Measurements from ENCODE around the gene KCNJ4. TPM values are rescaled to one million over a fixed set of nuclear protein-coding genes. Genes with fewer than 3 reads are reported as not detected.
A peak's percentile ranks its signal among the peaks of the same experiment; 100 is the strongest.

Gene KCNJ4
- polyA plus RNA-seq, 3 donors from 2014 or later: not detected

DNA sequence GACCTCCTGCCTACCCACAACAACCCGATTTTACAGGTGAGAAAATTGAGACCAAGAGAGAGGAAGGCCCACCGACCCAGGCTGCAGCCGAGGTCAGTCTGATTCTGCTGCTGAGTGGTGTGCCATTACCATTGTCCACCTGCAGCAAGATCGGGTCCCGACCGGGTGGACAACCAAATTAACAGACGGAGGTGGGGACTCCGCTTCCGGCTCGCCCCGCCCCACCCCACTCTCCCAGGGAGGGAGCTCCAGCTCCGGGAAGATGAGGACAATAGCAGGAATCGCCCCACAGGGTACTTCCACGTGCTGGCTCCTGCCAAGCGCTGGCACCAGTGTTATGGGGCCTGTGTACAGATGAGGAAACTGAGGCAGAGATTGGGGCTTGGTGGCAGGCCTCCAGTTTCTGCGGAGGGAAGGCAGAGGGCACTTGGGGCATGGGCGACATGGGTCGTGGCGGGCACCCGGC is 12.5 kb upstream of the KCNJ4 start:
- Mint-ChIP-seq H3K4me3 (peak overlapping the region; percentile 66 to 70 (median 67)), H3K4me1 (peaks cover 0 to 9% of the 10 kb centered on the region in 2 donors), H3K27ac (peak overlapping the region in 1 of 6 donors; percentile 27), H3K9me3 (no peaks in the 10 kb centered on the region), H3K36me3 (no peaks in the 10 kb centered on the region), H3K27me3 (ENCODE audit: low read depth in 3 of 3) (peaks cover 5 to 20% (median 16%) of the 10 kb centered on the region in 3 donors)
- no peak for DNase-seq

DNA sequence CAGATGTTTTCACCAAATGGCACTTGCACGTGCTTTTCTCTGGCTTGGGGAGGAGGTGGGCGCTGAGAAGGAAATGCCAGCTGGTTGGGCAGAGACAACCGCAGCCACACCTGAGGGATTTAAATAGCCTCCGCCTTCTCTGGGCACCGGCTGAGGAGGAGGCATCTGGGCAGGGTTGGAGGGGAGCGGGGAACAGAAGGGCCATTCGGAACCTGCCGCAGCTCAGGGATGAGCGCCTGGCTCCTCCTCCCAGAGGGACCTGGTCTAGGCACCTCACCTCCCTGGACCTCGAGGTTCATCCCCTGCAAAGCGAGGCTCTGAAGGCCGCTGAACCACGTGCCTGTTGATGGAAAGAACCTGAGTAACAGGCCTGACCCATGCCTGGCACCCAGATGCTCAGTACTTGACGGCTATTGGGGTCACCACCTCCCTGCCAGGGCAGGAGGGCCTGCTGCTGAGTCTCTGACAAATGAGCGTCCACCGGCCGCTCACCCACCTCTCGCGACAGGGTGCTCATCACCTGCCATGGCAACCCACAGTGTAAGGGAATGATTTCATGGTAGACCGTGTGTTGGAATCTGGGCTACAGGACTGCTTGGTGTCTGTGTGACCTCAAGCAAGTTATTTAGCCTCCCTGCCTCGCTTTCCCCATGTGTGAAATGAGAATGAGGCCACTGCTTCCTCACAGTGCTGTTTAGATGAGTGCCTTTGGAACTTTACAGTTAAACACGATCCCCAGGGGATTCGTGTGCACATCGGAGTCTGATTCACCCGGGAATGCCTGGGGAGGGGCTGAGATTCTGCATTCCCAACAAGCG is 10.9 kb upstream of the KCNJ4 start:
- peaks cover 5 to 20% (median 18%) of the 10 kb centered on the region in 3 donors for H3K27me3 Mint-ChIP-seq (ENCODE audit: low read depth in 3 of 3)
- H3K4me3 Mint-ChIP-seq: peak overlapping the region in 2 of 5 donors; percentile 9 to 21
- no peaks in the 10 kb centered on the region for H3K9me3 Mint-ChIP-seq
- no peak overlapping the region for H3K27ac Mint-ChIP-seq
- H3K4me1 Mint-ChIP-seq: peaks cover 0 to 14% of the 10 kb centered on the region in 2 donors
- no peak for DNase-seq
- H3K36me3 Mint-ChIP-seq: no peaks in the 10 kb centered on the region

DNA sequence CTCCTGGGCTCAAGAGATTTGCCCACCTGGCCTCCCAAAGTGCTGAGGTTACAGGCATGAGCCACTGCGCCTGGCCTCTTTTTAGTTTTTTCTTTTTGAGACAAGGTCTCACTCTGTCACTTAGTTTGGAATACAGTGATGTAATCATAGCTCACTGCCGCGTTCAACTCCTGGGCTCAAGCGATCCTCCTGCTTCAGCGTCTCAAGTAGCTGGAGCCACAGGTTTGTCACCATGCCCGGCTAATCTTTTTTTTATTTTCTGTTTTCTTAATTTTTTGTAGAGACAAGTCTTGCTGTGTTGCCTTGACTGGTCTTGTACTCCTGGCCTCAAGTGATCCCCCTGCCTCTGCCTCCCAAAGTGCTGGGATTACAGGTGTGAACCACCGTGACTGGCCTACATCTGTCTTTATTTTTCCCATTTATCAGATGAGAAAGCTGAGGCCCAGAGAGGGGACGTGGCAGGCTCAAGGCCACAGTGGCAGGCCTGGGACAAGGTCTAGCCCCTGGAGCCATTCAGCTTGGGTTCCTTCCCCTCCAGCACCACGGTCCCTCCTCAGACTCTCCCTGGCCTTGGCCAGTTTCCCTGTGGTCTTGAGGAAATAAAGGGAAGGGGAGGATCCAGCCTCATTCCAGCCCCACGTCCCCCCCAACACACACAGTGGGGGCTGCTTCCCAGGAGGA is 10.1 kb upstream of the KCNJ4 start:
- DNase-seq: no peak
- H3K36me3 Mint-ChIP-seq: no peaks in the 10 kb centered on the region
- H3K9me3 Mint-ChIP-seq: no peaks in the 10 kb centered on the region
- H3K4me3 Mint-ChIP-seq: no peak overlapping the region
- no peak overlapping the region for H3K27ac Mint-ChIP-seq
- H3K27me3 Mint-ChIP-seq (ENCODE audit: low read depth in 3 of 3): peaks cover 8 to 21% (median 20%) of the 10 kb centered on the region in 3 donors
- H3K4me1 Mint-ChIP-seq: peaks cover 0 to 14% of the 10 kb centered on the region in 2 donors

DNA sequence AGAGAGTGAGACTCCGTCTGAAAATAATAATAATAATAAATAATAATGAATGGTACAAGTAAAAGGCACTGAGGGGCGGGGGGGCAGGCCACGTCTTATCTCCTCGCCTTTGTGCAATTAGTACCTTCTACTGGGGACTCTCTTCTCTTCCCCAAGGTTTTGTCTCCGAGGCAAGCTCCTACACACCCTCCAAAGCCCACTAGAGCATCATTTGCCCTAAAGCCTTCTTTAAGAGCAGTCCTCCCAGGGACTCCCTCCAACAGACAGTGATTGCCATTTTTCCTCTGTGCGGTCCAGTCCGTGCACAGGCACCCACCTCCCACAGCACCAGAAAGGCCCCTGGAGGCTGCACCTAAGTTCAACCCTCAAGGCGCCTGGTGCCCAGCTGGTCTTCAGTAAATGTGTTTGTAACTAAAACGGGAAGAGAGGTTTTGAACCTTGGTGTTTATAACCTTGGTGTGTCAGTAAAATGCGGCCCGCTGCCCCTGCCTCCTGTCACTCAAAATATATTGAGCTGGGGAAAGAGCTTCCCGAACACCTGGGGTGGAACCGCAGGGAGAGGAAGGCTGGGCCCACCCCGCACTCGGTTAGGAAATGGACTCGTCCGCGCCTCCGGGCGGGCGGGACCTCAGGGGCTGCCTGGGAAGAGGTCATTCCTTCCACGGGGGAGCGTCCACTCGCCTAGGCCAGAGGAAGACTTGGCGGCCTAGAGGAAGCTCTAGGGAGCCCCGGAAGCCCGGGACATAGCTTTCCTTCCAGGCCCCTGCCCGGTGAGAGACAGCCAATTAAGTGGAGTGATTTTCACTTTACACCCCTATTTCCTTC is 8.2 kb upstream of the KCNJ4 start:
- H3K36me3 Mint-ChIP-seq: no peaks in the 10 kb centered on the region
- H3K4me3 Mint-ChIP-seq: no peak overlapping the region
- H3K27me3 Mint-ChIP-seq (ENCODE audit: low read depth in 3 of 3): peaks cover 12 to 27% (median 22%) of the 10 kb centered on the region in 3 donors
- H3K4me1 Mint-ChIP-seq: peaks cover 0 to 14% of the 10 kb centered on the region in 2 donors
- no peaks in the 10 kb centered on the region for H3K9me3 Mint-ChIP-seq
- DNase-seq: no peak
- no peak overlapping the region for H3K27ac Mint-ChIP-seq

DNA sequence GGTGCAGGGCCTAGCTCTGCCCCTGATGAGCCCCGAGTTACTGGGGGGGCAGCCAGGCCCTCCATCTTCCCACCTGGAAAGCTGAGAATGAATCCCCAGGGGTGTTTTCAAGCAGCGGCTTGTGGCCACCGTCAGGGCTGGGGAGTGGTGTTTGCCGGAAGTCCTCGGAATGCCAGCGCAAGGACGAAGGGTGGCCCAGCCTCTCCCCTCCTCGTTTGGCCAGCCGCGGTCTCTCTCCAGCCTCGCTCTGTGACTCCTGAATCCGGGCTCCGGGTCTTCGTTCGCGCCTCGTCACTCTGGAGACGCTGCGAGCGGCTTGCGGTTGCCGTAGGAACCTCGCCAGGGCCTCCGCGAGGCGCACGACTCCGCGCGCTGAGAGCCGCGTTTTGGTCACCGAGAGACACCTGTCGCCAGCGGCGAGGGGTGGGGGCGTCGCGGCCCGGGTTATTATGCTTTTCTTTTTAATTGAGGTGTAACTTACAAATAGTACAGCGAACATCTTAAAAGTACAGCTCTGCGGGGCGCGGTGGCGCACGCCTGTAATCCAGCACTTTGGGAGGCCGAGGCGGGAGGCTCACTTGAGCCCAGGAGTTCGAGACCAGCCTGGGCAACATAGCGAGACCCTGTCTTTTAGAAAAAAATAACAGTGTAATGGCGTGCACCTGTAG is 6.5 kb upstream of the KCNJ4 start:
- Mint-ChIP-seq H3K4me1 (peaks cover 0 to 9% of the 10 kb centered on the region in 2 donors), H3K4me3 (peak overlapping the region in 4 of 5 donors; percentile 15 to 61 (median 24)), H3K9me3 (no peaks in the 10 kb centered on the region), H3K27ac (no peak overlapping the region), H3K36me3 (no peaks in the 10 kb centered on the region), H3K27me3 (ENCODE audit: low read depth in 3 of 3) (peaks cover 15 to 36% (median 25%) of the 10 kb centered on the region in 3 donors)
- peak; percentile 40 to 48 (median 43) for DNase-seq

DNA sequence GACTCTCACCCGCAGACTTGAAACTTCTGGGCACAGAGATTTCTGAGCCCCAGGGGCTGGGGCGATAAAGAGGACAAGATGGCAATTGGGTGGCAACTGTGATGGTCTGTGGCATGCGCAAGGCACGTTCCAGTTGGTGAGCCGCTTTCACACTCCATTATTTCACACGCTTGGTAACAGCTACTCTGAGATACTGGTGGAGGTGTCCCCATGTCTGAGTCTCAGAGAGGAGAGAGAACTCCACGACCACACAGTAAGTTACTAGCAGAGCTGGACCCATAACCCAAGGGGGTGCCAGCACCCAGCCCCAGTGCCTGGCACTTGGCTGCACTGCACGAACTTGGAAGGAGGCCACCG is 6.0 kb upstream of the KCNJ4 start:
- H3K9me3 Mint-ChIP-seq: no peaks in the 10 kb centered on the region
- peaks cover 19 to 39% (median 26%) of the 10 kb centered on the region in 3 donors for H3K27me3 Mint-ChIP-seq (ENCODE audit: low read depth in 3 of 3)
- H3K27ac Mint-ChIP-seq: no peak overlapping the region
- no peak for DNase-seq
- no peaks in the 10 kb centered on the region for H3K36me3 Mint-ChIP-seq
- H3K4me3 Mint-ChIP-seq: no peak overlapping the region
- H3K4me1 Mint-ChIP-seq: peaks cover 0 to 13% of the 10 kb centered on the region in 2 donors

DNA sequence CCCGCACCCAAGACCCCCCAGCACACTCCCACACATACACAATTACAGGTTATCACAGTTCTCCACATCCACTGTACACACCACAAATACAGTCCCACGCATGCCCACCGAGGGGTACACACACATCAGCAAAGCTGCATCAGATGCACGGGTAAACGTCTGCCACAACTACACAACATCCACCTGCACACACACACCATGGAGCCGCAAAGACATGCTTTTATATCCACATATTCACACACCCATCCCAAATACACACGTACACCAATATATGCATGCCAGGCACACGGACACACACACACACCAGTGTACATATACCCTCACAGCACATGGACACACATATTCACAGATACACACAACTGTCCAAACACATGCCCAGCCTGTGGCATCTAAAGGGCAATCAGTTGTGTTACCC is 5.4 kb upstream of the KCNJ4 start:
- no peak for DNase-seq
- Mint-ChIP-seq H3K9me3 (no peaks in the 10 kb centered on the region), H3K27me3 (ENCODE audit: low read depth in 3 of 3) (peaks cover 19 to 39% (median 27%) of the 10 kb centered on the region in 3 donors), H3K4me3 (peak overlapping the region in 1 of 5 donors; percentile 21), H3K27ac (no peak overlapping the region), H3K4me1 (peaks cover 0 to 13% of the 10 kb centered on the region in 2 donors), H3K36me3 (no peaks in the 10 kb centered on the region)

DNA sequence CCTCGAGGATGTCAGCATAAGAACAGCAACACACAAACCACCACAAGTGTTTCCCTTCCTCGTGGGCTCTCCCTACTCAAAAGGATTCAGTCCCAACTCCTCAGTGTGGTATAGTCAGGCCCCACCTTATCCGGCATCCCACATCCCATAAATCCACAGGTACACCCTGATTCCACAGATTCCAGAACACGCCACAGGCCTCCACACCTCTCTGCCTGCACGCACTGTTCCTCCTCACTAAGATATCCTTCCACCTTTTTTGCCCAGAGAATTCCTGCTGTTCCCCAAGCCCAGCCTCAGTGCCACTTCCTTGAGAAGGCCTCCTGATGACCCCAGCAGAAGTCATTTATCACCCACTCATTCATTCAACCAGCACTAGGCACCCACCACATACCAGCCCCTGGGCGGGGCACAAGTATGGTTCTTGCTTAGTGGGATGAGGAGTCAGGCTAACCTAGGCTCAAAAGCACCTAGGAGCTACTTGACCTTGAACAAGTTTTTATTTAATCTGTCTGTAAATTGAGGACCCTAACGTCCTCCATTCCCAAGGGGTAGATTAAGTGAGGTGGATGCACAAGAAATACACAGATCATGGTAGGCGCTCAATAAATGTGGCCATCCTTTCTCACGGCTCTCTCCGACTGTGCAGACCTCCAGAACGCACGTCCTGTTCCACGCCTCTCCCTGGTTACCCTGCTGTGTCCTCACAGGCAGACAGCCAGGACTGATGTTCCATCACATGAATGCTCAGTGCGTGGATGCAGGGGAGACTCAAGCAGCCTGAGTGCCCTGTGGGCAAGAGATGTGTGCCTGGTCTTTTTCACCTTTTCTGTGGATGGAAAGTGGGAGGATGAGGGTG is 2.1 kb upstream of the KCNJ4 start:
- Mint-ChIP-seq H3K4me3 (peak overlapping the region; percentile 43 to 76 (median 72)), H3K36me3 (no peaks in the 10 kb centered on the region), H3K9me3 (no peaks in the 10 kb centered on the region), H3K27me3 (ENCODE audit: low read depth in 3 of 3) (peaks cover 26 to 46% (median 32%) of the 10 kb centered on the region in 3 donors), H3K4me1 (peaks cover 0 to 16% of the 10 kb centered on the region in 2 donors), H3K27ac (no peak overlapping the region)
- no peak for DNase-seq

DNA sequence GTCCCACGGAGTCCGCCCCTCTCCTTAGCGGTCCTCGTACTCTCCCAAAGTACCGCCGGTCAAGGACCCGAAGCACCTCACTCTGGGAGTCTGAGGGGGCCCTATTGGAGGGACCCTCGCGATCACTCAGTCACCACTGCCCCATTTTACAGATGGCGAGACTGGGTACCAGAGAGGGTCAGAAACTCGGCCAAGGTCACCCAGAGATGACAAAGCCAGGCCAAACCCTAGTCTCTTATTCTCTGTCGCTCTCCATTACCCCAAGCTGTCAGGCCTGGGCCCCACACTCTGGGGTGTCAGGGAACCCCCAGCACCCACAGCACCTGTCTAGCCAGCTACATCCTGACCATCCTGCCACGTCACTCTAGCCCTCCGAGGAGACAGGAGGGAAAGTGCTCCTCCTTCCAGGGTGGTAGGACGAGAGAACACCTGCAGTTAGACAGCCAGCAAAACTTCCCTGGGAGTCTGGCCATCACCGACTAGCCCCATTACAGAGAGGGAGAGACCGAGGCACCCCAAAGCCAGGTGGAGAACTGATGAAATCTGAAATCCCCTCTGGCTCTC is 1.4 kb upstream of the KCNJ4 start:
- no peak for DNase-seq
- H3K36me3 Mint-ChIP-seq: no peaks in the 10 kb centered on the region
- no peak overlapping the region for H3K27ac Mint-ChIP-seq
- H3K9me3 Mint-ChIP-seq: no peaks in the 10 kb centered on the region
- H3K4me1 Mint-ChIP-seq: peaks cover 0 to 12% of the 10 kb centered on the region in 2 donors
- peak overlapping the region; percentile 43 to 76 (median 72) for H3K4me3 Mint-ChIP-seq
- H3K27me3 Mint-ChIP-seq (ENCODE audit: low read depth in 3 of 3): peaks cover 26 to 47% (median 35%) of the 10 kb centered on the region in 3 donors

DNA sequence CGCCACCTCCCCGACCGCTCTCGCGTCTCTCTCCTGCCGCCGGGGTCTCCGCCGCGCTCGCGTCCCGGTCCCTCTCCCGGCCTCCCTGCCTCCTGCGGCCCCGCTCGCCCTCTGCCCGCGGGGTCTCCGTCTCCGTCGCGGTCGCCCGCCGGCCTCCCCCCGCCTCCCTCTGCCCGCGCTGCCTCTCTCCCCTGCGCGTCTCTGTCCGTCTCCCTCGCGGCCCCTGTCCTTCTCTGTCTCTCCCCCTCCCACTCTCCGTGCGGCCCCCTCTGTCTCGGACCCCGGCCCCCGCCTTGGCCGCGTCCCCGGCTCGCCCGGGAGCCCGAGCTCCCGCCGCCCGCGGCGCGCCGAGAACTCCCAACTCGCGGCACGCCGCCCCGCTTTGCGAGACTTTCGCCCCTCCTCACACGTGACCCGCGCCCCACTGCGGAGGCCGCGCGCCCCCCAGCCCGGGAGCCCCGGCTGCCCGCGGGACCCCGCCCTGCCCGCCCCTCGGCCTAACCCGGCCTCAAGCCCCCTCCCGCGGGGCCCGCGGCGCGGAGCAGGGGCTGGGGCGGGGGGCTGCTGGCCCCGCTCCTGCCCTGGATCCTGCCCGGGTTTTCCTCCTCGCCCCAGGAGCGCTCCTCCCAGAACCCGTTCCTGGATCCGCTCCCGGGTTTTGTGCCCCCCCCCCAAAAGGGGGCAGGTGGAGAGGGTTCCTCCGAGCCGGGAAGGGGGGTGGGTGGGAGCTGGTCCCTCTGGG is 702 bp upstream of the KCNJ4 start:
- Mint-ChIP-seq H3K27me3 (ENCODE audit: low read depth in 3 of 3) (peaks cover 32 to 48% (median 36%) of the 10 kb centered on the region in 3 donors), H3K4me1 (peaks cover 0 to 12% of the 10 kb centered on the region in 2 donors), H3K9me3 (no peaks in the 10 kb centered on the region), H3K4me3 (peak overlapping the region in 4 of 5 donors; percentile 23 to 44 (median 44)), H3K27ac (no peak overlapping the region), H3K36me3 (no peaks in the 10 kb centered on the region)
- DNase-seq: no peak

DNA sequence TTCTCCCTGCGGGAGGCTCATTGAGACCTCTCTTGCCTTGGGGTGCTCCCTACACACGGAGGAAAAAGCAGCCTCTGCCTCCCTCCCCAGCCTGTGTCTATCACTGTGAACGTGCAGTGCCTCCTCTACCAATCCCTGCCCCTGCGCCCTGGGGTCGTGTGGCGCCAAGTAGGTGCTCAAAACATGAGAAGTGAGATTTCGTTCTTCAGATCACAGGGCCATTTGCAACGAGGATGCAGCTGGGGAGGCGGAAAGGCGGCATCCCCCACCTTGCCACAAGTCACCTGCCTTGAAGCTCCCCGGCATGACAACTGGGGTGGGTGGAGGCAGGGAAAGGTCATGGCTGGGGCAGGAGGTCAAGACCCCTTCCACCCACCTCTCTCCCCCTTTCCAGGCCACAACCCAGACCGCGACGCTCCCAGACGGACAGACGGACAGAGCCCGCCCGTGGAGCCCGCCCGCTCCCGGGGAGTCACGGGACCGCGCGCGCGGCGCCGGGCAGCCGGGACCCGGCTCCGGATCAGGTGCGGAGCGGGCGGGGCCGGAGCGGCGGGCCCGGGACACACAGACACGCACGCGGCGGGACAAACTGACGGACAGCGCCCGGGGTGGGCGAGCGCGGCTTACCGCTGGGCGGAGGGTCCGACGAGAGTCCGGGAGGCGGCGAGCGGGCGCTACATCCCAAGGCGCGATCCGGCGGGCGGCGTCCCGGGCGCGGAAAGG is 485 bp downstream of the KCNJ4 start:
- Mint-ChIP-seq H3K4me1 (peaks cover 0 to 12% of the 10 kb centered on the region in 2 donors), H3K27ac (no peak overlapping the region), H3K27me3 (ENCODE audit: low read depth in 3 of 3) (peaks cover 29 to 48% (median 38%) of the 10 kb centered on the region in 3 donors), H3K9me3 (no peaks in the 10 kb centered on the region), H3K4me3 (peak overlapping the region in 4 of 5 donors; percentile 61 to 80 (median 75)), H3K36me3 (no peaks in the 10 kb centered on the region)
- no peak for DNase-seq
